HCT116 (cell line): ENCODE measurements around the gene PLA2G4C.

ENCODE experiments used
- CEBPB ChIP-seq: IDR thresholded peaks from 2 replicates; pipeline ENCODE4 v1.6.1; 2012; ENCODE audit warnings: low read depth
- EGR1 ChIP-seq: IDR thresholded peaks from 2 replicates; pipeline ENCODE4 v1.6.1; 2012; ENCODE audit warnings: low read depth
- EZH2 ChIP-seq: fragments of 200-600 bp; sonication (generic); IDR thresholded peaks from 2 replicates; pipeline ENCODE4 v1.6.1; 2017; ENCODE audit warnings: antibody characterized with exemption, mixed run types
- FOSL1 ChIP-seq: IDR thresholded peaks from 2 replicates; pipeline ENCODE4 v1.6.1; 2012; ENCODE audit warnings: low read depth
- MAX ChIP-seq: IDR thresholded peaks from 2 replicates; pipeline ENCODE4 v1.6.1; 2012
- POLR2A ChIP-seq: IDR thresholded peaks from 2 replicates; pipeline ENCODE4 v1.7.0; 2011; ENCODE audit warnings: borderline replicate concordance; ENCODE audit not compliant: insufficient read depth, insufficient read length; ENCODE audit errors: extremely low read depth
- RAD21 ChIP-seq: IDR thresholded peaks from 2 replicates; pipeline ENCODE4 v1.6.1; 2012; ENCODE audit warnings: low read depth, mild to moderate bottlenecking
- SIN3A ChIP-seq: IDR thresholded peaks from 2 replicates; pipeline ENCODE4 v1.6.1; 2012; ENCODE audit warnings: low read depth
- SRF ChIP-seq: IDR thresholded peaks from 2 replicates; pipeline ENCODE4 v1.6.1; 2012; ENCODE audit warnings: low read depth

GRCh38 chr19:48010932-48011758 lies 99.5 kb downstream of the PLA2G4C start:
- TF ChIP-seq RAD21 (no peak), POLR2A (no peak), FOSL1 (no peak), SIN3A (no peak), MAX (no peak), CEBPB (no peak), SRF (no peak), EZH2 (no peak), EGR1 (no peak)
